SK-N-SH (cell line): ENCODE measurements around the gene SERPINI1. TPM values are rescaled to one million over a fixed set of nuclear protein-coding genes. Genes with fewer than 3 reads are reported as not detected.

Experiments
- CTCF ChIA-PET: fragments of 300-600, 350-600 bp; formaldehyde crosslinking; extraction: SDS; loops from one replicate; lab custom pipeline; 2021; lab: Yijun Ruan, JAX
- POLR2A ChIA-PET: fragments of 350-600 bp; sonication (Branson Sonifier 250); formaldehyde crosslinking; extraction: SDS; loops from one replicate; lab custom pipeline; 2020; ENCODE audit warnings: antibody characterized with exemption, inconsistent platforms; lab: Yijun Ruan, JAX
- DNase-seq: peaks from one replicate; pipeline ENCODE4 v3.0.0; 2012
- H2AFZ ChIP-seq: fragments of 200-600 bp; sonication (generic); 2 replicates; pipeline ENCODE4 v1.8.1; 2016; ENCODE audit warnings: antibody characterized with exemption, mild to moderate bottlenecking, low read depth
- H3F3A ChIP-seq: fragments of 200-600 bp; sonication (generic); replicated peaks from 2 replicates; pipeline ENCODE3; 2016; ENCODE audit warnings: antibody characterized with exemption, mild to moderate bottlenecking; ENCODE audit not compliant: insufficient read depth
- H3K27ac ChIP-seq, 2 experiments: fragments of 200-500 bp in 1 of 2; fragments of 200-600 bp in 1 of 2; sonication (Bioruptor generic) in 1 of 2; sonication (generic), shearing (Covaris generic) in 1 of 2; 2 replicates each; pipeline versions ENCODE4 v1.5.1 to v1.6.1; 2014 to 2016; ENCODE audit warnings: low read depth in 2 of 2, inconsistent platforms in 1 of 2, low read length in 1 of 2, mild to moderate bottlenecking in 1 of 2, mixed read lengths in 1 of 2
- H3K27me3 ChIP-seq: fragments of 200-600 bp; sonication (generic), shearing (Covaris generic); 2 replicates; pipeline ENCODE4 v1.6.1; 2016; ENCODE audit warnings: mixed run types; ENCODE audit not compliant: insufficient read depth
- H3K36me3 ChIP-seq, 2 experiments: fragments of 200-500 bp in 1 of 2; fragments of 200-600 bp in 1 of 2; sonication (Bioruptor generic) in 1 of 2; sonication (generic) in 1 of 2; replicated peaks in 1 of 2; 2 replicates each; pipeline versions ENCODE3 to v1.5.1; 2014 to 2016; ENCODE audit warnings: low read length in 1 of 2, mild to moderate bottlenecking in 1 of 2; ENCODE audit not compliant: insufficient read depth in 2 of 2, control insufficient read depth in 1 of 2
- H3K4me1 ChIP-seq, 2 experiments: fragments of 200-500 bp in 1 of 2; fragments of 200-600 bp in 1 of 2; sonication (Bioruptor generic) in 1 of 2; sonication (generic), shearing (Covaris generic) in 1 of 2; 2 replicates each; pipeline versions ENCODE4 v1.5.1 to v1.6.1; 2014 to 2016; ENCODE audit warnings: low read depth in 1 of 2, low read length in 1 of 2, mixed run types in 1 of 2; ENCODE audit not compliant: insufficient read depth in 2 of 2, control insufficient read depth in 1 of 2
- H3K4me2 ChIP-seq: fragments of 200-600 bp; sonication (generic), shearing (Covaris generic); 2 replicates; pipeline ENCODE4 v1.6.1; 2017; ENCODE audit warnings: mixed run types
- H3K4me3 ChIP-seq, 2 experiments: fragments of 200-500 bp in 1 of 2; fragments of 200-600 bp in 1 of 2; sonication (Bioruptor generic) in 1 of 2; sonication (generic), shearing (Covaris generic) in 1 of 2; 2 replicates each; pipeline versions ENCODE4 v1.5.1 to v1.8.1; 2014 to 2016; ENCODE audit warnings: low read depth in 2 of 2, inconsistent platforms in 1 of 2, low read length in 1 of 2, mild to moderate bottlenecking in 1 of 2, mixed read lengths in 1 of 2, moderate library complexity in 1 of 2
- H3K79me2 ChIP-seq: fragments of 200-600 bp; sonication (generic); 2 replicates; pipeline ENCODE4 v1.8.1; 2017; ENCODE audit warnings: mild to moderate bottlenecking; ENCODE audit not compliant: insufficient read depth
- H3K9ac ChIP-seq: fragments of 200-600 bp; sonication (generic); 2 replicates; pipeline ENCODE4 v1.6.1; 2017; ENCODE audit warnings: mixed run types
- H3K9me2 ChIP-seq: fragments of 200-600 bp; sonication (generic); 2 replicates; pipeline ENCODE4 v1.6.1; 2017; ENCODE audit warnings: mixed run types
- H3K9me3 ChIP-seq: fragments of 200-600 bp; sonication (generic); 2 replicates; pipeline ENCODE4 v1.6.1; 2017; ENCODE audit warnings: mixed run types, mild to moderate bottlenecking, moderate library complexity
- H4K20me1 ChIP-seq: fragments of 200-600 bp; sonication (generic); 2 replicates; pipeline ENCODE4 v1.6.1; 2017; ENCODE audit warnings: mild to moderate bottlenecking, mixed run types; ENCODE audit not compliant: insufficient read depth
- EP300 ChIP-seq, 2 experiments: IDR thresholded peaks; 2 replicates each; pipeline versions ENCODE4 v1.4.0 to v1.6.1; 2012; ENCODE audit warnings: borderline replicate concordance in 1 of 2, low read depth in 1 of 2, low read length in 1 of 2
- EZH2phosphoT487 ChIP-seq: fragments of 200-600 bp; sonication (generic); IDR thresholded peaks from 2 replicates; pipeline ENCODE4 v1.6.1; 2017; ENCODE audit warnings: low read depth, mixed run types, mild to moderate bottlenecking, antibody characterized with exemption, moderate library complexity, borderline replicate concordance
- JUND ChIP-seq: IDR thresholded peaks from 2 replicates; pipeline ENCODE4 v1.4.0; 2012
- NFIC ChIP-seq: IDR thresholded peaks from 2 replicates; pipeline ENCODE4 v1.4.0; 2012; ENCODE audit warnings: borderline replicate concordance
- POLR2AphosphoS5 ChIP-seq: IDR thresholded peaks from 2 replicates; pipeline ENCODE4 v1.6.1; 2012; ENCODE audit warnings: low read depth, low read length
- RAD21 ChIP-seq: IDR thresholded peaks from 2 replicates; pipeline ENCODE4 v1.6.1; 2012; ENCODE audit warnings: mild to moderate bottlenecking, low read length
- RFX5 ChIP-seq: IDR thresholded peaks from 2 replicates; pipeline ENCODE4 v1.6.1; 2012; ENCODE audit warnings: mild to moderate bottlenecking, improper control_type of control experiment, low read length
- SIN3A ChIP-seq: IDR thresholded peaks from 2 replicates; pipeline ENCODE4 v1.6.1; 2012; ENCODE audit warnings: low read depth, mild to moderate bottlenecking, low read length, moderate library complexity, borderline replicate concordance
- SMC3 ChIP-seq: IDR thresholded peaks from 2 replicates; pipeline ENCODE4 v1.6.1; 2012; ENCODE audit warnings: low read depth, low read length, improper control_type of control experiment
- TAF1 ChIP-seq: IDR thresholded peaks from 2 replicates; pipeline ENCODE4 v1.6.1; 2012; ENCODE audit warnings: low read depth, mild to moderate bottlenecking, low read length, moderate library complexity, borderline replicate concordance
- TCF12 ChIP-seq: IDR thresholded peaks from 2 replicates; pipeline ENCODE4 v1.4.0; 2012
- YY1 ChIP-seq: IDR thresholded peaks from 2 replicates; pipeline ENCODE4 v1.4.0; 2012; ENCODE audit warnings: low read depth, mild to moderate bottlenecking
- WGBS: methylation state at CpG from one replicate; pipeline ENCODE4 v1.1.6; 2017; ENCODE audit warnings: low lambda C conversion rate; 5-methylcytosine and 5-hydroxymethylcytosine counted together
- polyA plus RNA-seq, 3 experiments: library from polyadenylated mRNA; depleted of rRNA; stranded (reverse); fragments of >200 nt; gene quantifications; 2 replicates each; pipeline ENCODE4 v1.2.3, GENCODE V29; 2012
- TF ChIP-seq, protein P1 (sequence below): IDR thresholded peaks from 2 replicates; pipeline ENCODE4; 2012
- TF ChIP-seq, protein P2 (sequence below): IDR thresholded peaks from 2 replicates; pipeline ENCODE4 v1.4.0; 2012; ENCODE audit warnings: low read depth, borderline replicate concordance
- TF ChIP-seq, protein P3 (sequence below): fragments of 150-350 bp; IDR thresholded peaks from 2 replicates; pipeline ENCODE4 v1.6.1; 2016; ENCODE audit warnings: mild to moderate bottlenecking, low read depth, low read length
- TF ChIP-seq, protein P4 (sequence below): IDR thresholded peaks from 2 replicates; pipeline ENCODE4 v1.4.0; 2012; ENCODE audit warnings: low read depth
- TF ChIP-seq, protein P5 (sequence below): fragments of 150-350 bp; IDR thresholded peaks from 2 replicates; pipeline ENCODE4 v1.6.1; 2017; ENCODE audit warnings: antibody characterized with exemption, low read length, low read depth, borderline replicate concordance
- TF ChIP-seq, protein P6 (sequence below): fragments of 200-600 bp; sonication (generic); IDR thresholded peaks from 2 replicates; pipeline ENCODE4 v1.6.1; 2017; ENCODE audit warnings: antibody characterized with exemption, mild to moderate bottlenecking, moderate library complexity

Gene SERPINI1
- polyA plus RNA-seq, 1 of the 3 experiments (the other 2 are of a cell fraction) = 1.9 TPM

DNA sequence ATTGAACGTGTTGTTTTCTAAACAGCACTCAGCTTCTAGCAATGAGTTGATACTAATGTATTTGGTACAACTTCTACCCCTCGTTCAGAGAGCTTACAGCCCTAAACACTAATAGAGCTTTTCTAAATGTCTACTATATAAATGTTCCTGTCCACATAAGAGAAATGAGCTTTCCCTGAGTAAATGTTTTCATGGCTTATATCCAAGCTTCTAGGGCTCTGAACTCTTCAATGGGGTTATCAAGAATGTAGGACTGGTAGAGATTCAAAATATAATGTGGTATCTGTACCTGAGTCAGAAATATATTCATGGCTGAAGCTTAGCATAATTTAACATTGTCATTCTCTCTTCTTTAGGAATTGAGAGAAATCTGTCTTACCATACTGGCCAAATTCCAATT, 73.4 kb downstream of the SERPINI1 start:
- Histone ChIP-seq H3F3A (peaks cover 4% of the 10 kb centered on the region), H3K9me3 (no peaks in the 10 kb centered on the region), H4K20me1 (no peaks in the 10 kb centered on the region), H3K4me3 (no peak overlapping the region), H2AFZ (no peak overlapping the region), H3K79me2 (no peaks in the 10 kb centered on the region), H3K36me3 (no peaks in the 10 kb centered on the region), H3K4me1 (peaks cover 0 to 4% of the 10 kb centered on the region in 2 experiments; a peak in 2 of 4 replicates), H3K9me2 (no peaks in the 10 kb centered on the region), H3K4me2 (no peak overlapping the region), H3K27me3 (no peaks in the 10 kb centered on the region), H3K9ac (no peak overlapping the region), H3K27ac (no peak overlapping the region)
- ChIA-PET CTCF (interaction anchor here (1.3 kb wide), 1 partner anchor 429 kb away, joined by 6 read pairs; the partner anchor contains the start of gene ZBBX), POLR2A (no interaction called here)
- no peak for DNase-seq
- 60% methylated on average over 2 of the region's 2 CpGs for WGBS
- TF ChIP-seq, protein P1, sequence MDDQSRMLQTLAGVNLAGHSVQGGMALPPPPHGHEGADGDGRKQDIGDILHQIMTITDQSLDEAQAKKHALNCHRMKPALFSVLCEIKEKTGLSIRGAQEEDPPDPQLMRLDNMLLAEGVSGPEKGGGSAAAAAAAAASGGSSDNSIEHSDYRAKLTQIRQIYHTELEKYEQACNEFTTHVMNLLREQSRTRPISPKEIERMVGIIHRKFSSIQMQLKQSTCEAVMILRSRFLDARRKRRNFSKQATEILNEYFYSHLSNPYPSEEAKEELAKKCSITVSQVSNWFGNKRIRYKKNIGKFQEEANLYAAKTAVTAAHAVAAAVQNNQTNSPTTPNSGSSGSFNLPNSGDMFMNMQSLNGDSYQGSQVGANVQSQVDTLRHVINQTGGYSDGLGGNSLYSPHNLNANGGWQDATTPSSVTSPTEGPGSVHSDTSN = no peak
- TF ChIP-seq, protein P2, sequence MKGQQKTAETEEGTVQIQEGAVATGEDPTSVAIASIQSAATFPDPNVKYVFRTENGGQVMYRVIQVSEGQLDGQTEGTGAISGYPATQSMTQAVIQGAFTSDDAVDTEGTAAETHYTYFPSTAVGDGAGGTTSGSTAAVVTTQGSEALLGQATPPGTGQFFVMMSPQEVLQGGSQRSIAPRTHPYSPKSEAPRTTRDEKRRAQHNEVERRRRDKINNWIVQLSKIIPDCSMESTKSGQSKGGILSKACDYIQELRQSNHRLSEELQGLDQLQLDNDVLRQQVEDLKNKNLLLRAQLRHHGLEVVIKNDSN = no peak
- TF ChIP-seq SMC3 (no peak), EP300 (IDR thresholded peaks at IDR 0.05; ENCODE audit: borderline replicate concordance in 1 of 2, low read depth in 1 of 2, low read length in 1 of 2) (no peak), SIN3A (no peak), TCF12 (no peak), TAF1 (no peak), RFX5 (no peak), JUND (no peak), YY1 (no peak), EZH2phosphoT487 (no peak), RAD21 (no peak), POLR2AphosphoS5 (no peak), NFIC (no peak)
- TF ChIP-seq, protein P3, sequence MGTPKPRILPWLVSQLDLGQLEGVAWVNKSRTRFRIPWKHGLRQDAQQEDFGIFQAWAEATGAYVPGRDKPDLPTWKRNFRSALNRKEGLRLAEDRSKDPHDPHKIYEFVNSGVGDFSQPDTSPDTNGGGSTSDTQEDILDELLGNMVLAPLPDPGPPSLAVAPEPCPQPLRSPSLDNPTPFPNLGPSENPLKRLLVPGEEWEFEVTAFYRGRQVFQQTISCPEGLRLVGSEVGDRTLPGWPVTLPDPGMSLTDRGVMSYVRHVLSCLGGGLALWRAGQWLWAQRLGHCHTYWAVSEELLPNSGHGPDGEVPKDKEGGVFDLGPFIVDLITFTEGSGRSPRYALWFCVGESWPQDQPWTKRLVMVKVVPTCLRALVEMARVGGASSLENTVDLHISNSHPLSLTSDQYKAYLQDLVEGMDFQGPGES = no peak
- TF ChIP-seq, protein P4, sequence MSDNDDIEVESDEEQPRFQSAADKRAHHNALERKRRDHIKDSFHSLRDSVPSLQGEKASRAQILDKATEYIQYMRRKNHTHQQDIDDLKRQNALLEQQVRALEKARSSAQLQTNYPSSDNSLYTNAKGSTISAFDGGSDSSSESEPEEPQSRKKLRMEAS = no peak
- TF ChIP-seq, protein P5, sequence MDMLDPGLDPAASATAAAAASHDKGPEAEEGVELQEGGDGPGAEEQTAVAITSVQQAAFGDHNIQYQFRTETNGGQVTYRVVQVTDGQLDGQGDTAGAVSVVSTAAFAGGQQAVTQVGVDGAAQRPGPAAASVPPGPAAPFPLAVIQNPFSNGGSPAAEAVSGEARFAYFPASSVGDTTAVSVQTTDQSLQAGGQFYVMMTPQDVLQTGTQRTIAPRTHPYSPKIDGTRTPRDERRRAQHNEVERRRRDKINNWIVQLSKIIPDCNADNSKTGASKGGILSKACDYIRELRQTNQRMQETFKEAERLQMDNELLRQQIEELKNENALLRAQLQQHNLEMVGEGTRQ = no peak
- TF ChIP-seq, protein P6, sequence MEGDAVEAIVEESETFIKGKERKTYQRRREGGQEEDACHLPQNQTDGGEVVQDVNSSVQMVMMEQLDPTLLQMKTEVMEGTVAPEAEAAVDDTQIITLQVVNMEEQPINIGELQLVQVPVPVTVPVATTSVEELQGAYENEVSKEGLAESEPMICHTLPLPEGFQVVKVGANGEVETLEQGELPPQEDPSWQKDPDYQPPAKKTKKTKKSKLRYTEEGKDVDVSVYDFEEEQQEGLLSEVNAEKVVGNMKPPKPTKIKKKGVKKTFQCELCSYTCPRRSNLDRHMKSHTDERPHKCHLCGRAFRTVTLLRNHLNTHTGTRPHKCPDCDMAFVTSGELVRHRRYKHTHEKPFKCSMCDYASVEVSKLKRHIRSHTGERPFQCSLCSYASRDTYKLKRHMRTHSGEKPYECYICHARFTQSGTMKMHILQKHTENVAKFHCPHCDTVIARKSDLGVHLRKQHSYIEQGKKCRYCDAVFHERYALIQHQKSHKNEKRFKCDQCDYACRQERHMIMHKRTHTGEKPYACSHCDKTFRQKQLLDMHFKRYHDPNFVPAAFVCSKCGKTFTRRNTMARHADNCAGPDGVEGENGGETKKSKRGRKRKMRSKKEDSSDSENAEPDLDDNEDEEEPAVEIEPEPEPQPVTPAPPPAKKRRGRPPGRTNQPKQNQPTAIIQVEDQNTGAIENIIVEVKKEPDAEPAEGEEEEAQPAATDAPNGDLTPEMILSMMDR = no peak
